Activated CD8-positive, alpha-beta T cell treated with anti-CD3 and anti-CD28 coated beads for 36 hours (primary cell): ENCODE measurements around the gene DPP9. TPM values are rescaled to one million over a fixed set of nuclear protein-coding genes. Genes with fewer than 3 reads are reported as not detected.

ENCODE experiments used
- ATAC-seq: fragments of 200-7000 bp; cut with Tn5 transposase; one replicate; pipeline ENCODE4 v1.10.0; 2021; ENCODE audit warnings: mild to moderate bottlenecking, moderate library complexity
- CTCF ChIA-PET: fragments of 350-600 bp; sonication (Branson Sonifier 250); formaldehyde crosslinking; loops from one replicate; lab custom pipeline; 2021; ENCODE audit warnings: antibody characterized with exemption; lab: Charles Lee
- POLR2A ChIA-PET: fragments of 350-600 bp; sonication (Branson Sonifier 250); formaldehyde crosslinking; loops from one replicate; lab custom pipeline; 2021; ENCODE audit warnings: antibody characterized with exemption; lab: Charles Lee
- DNase-seq: peaks from one replicate; pipeline ENCODE4 v3.0.0-alpha.2; 2020
- H3K27ac Mint-ChIP-seq: one replicate; pipeline ENCODE4 v1.8.0; 2021; ENCODE audit warnings: mild to moderate bottlenecking, mixed read lengths
- H3K27me3 Mint-ChIP-seq: one replicate; pipeline ENCODE4 v1.8.0; 2021; ENCODE audit warnings: mixed read lengths
- H3K36me3 Mint-ChIP-seq: one replicate; pipeline ENCODE4 v1.8.0; 2021; ENCODE audit warnings: low read depth, mixed read lengths
- H3K4me1 Mint-ChIP-seq: one replicate; pipeline ENCODE4 v1.8.0; 2021; ENCODE audit warnings: low read depth, mixed read lengths
- H3K4me3 Mint-ChIP-seq: one replicate; pipeline ENCODE4 v1.8.0; 2021; ENCODE audit warnings: mild to moderate bottlenecking, moderate library complexity, mixed read lengths
- H3K9me3 Mint-ChIP-seq: one replicate; pipeline ENCODE4 v1.8.0; 2021; ENCODE audit warnings: mixed read lengths
- intact Hi-C: fragments of 100-400 bp; cut with micrococcal nuclease; formaldehyde crosslinking; loops from one replicate; pipeline ENCODE4 v1.10.0; 2022
- total RNA-seq, 2 experiments: library from RNA; stranded (reverse); gene quantifications; one replicate each; pipeline ENCODE4 v1.2.3, GENCODE V29; 2021
- TF ChIP-seq, protein P1 (sequence below): fragments of 200-600 bp; IDR thresholded peaks from one replicate; pipeline ENCODE4 v1.8.0; 2022; ENCODE audit warnings: antibody characterized with exemption, mild to moderate bottlenecking

Gene DPP9
- total RNA-seq, 2 experiments from 2014 or later, result 60.4 to 64.0 TPM

DNA sequence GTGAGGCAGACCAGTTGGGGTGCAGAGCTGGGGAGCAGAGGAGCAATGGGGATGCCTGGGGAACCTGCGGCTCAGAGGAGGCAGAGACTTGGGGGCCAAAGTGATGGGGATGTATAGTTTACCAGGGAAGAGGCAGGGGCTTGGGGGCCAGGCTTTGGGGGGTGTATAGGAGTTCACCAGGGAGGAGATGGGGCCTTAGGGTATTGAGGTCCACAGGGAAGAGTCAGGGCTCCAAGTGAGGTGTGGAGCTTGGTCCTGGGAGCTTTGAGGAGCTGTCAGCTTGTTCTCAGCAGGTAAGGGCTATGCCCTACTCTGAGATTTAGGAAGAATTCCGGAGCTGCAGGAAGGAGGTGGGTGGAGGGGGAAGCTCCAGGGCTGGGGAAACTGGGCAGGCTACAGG, 73.5 kb downstream of the DPP9 start:
- ATAC-seq (no peak), DNase-seq (no peak)
- intact Hi-C loops, result no loop called here
- Mint-ChIP-seq H3K4me3 (no peak overlapping the region), H3K27me3 (no peaks in the 10 kb centered on the region), H3K27ac (no peak overlapping the region), H3K36me3 (peaks cover 9% of the 10 kb centered on the region), H3K4me1 (no peaks in the 10 kb centered on the region), H3K9me3 (no peaks in the 10 kb centered on the region)
- ChIA-PET POLR2A (interaction anchor here (0.6 kb wide), 1 partner anchor 424 kb away, joined by 3 read pairs; no protein-coding TSS in a partner anchor), CTCF (interaction anchor here (1.5 kb wide), 1 partner anchor 10 kb away, joined by 3 read pairs; no protein-coding TSS in a partner anchor)
- TF ChIP-seq, protein P1, sequence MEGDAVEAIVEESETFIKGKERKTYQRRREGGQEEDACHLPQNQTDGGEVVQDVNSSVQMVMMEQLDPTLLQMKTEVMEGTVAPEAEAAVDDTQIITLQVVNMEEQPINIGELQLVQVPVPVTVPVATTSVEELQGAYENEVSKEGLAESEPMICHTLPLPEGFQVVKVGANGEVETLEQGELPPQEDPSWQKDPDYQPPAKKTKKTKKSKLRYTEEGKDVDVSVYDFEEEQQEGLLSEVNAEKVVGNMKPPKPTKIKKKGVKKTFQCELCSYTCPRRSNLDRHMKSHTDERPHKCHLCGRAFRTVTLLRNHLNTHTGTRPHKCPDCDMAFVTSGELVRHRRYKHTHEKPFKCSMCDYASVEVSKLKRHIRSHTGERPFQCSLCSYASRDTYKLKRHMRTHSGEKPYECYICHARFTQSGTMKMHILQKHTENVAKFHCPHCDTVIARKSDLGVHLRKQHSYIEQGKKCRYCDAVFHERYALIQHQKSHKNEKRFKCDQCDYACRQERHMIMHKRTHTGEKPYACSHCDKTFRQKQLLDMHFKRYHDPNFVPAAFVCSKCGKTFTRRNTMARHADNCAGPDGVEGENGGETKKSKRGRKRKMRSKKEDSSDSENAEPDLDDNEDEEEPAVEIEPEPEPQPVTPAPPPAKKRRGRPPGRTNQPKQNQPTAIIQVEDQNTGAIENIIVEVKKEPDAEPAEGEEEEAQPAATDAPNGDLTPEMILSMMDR, result no peak

DNA sequence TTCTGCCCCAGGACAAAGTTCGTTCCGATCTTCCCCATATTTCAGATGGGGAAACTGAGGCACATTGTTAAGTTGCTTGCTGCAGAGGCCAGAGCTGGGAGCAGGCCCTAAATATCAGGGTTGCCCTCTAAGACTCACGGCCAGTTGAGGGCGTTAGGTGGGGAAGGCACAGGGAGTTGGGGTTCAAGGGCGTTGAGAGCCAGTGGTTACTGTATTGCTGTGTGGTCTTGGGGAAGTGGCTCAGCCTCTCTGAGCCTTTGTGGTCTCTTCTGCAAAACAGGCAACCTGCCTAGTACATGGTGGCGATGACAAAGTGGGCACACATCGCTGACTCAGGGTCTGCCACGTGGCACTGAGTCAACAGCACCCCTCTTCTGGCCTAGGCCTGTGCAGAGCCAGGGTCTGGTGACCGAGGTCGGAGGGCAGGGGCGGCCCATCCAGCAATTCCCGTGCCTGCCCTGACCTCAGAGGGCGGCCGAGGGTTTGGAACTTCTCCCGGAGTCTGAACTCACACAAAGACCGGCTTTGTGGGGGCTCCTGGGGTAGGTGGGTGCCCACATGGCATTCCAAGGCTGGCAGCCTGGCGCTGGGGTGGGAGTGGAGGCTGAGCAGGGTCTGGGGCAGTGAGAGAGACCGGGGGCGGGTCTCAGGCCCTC, 74.1 kb downstream of the DPP9 start:
- CTCF ChIA-PET, result no interaction called here
- Mint-ChIP-seq H3K4me1 (no peaks in the 10 kb centered on the region), H3K27me3 (no peaks in the 10 kb centered on the region), H3K9me3 (no peaks in the 10 kb centered on the region), H3K4me3 (no peak overlapping the region), H3K36me3 (peaks cover 6% of the 10 kb centered on the region), H3K27ac (no peak overlapping the region)
- POLR2A ChIA-PET, result interaction anchor here (0.6 kb wide), 1 partner anchor 424 kb away, joined by 3 read pairs; no protein-coding TSS in a partner anchor
- intact Hi-C loops, result no loop called here
- DNase-seq (no peak), ATAC-seq (no peak)
- TF ChIP-seq, protein P1, result no peak

DNA sequence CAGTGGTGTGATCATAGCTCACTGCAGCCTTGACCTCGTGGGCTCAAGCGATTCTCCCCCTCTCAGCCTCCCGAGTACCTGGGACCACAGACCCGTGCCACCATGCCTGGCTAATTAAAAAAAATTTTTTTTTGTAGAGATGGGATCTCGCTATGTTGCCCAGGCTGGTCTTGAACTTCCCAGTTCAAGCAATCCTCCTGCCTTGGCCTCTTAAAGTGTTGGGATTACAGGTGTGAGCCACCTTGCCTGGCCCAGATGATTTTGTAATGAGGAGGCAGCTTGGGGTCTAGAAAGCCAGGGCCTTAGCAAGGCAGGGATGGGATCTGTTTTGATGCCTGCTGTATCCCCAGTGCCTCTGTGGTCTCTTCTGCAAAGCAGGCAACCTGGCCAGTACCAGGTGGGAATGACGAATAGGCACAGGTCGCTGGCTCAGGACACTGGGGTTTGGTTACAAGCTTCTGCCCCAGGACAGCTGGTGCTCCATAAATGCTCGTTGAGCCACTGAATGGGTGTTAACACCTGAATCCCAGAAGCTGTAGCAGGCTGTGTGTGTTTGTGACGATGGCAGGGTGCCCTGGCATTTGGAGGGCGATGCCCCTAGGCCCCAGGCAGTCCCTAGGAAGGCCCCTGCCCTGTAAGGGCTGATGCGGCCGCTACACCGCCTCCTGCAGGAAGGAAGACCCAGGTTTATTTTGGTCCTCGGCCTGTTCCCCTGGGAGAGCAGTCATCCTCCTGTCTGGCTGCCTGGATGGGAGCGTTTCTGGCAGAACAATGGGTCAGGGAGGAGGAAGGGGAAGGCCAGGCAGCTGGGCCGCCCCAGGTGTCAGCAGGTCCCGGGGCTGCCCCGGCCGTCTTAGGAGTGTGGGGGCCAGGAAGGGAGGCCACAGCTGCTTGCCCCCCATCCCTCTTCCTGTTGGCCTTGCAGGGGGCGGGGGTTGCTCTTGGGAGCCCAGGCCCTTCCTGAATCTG, 75.7 kb downstream of the DPP9 start:
- CTCF ChIA-PET, result interaction anchor here (1.2 to 3.7 kb wide), 2 partner anchors 11 to 14 kb away, joined by 3 to 14 read pairs; no protein-coding TSS in a partner anchor
- DNase-seq, result no peak
- H3K4me1 Mint-ChIP-seq, result no peaks in the 10 kb centered on the region
- no peak overlapping the region for H3K27ac Mint-ChIP-seq
- peaks cover 2% of the 10 kb centered on the region for H3K36me3 Mint-ChIP-seq
- intact Hi-C loops, result no loop called here
- POLR2A ChIA-PET, result no interaction called here
- H3K4me3 Mint-ChIP-seq, result no peak overlapping the region
- no peak for ATAC-seq
- no peaks in the 10 kb centered on the region for H3K27me3 Mint-ChIP-seq
- H3K9me3 Mint-ChIP-seq, result no peaks in the 10 kb centered on the region
- TF ChIP-seq, protein P1, result no peak

DNA sequence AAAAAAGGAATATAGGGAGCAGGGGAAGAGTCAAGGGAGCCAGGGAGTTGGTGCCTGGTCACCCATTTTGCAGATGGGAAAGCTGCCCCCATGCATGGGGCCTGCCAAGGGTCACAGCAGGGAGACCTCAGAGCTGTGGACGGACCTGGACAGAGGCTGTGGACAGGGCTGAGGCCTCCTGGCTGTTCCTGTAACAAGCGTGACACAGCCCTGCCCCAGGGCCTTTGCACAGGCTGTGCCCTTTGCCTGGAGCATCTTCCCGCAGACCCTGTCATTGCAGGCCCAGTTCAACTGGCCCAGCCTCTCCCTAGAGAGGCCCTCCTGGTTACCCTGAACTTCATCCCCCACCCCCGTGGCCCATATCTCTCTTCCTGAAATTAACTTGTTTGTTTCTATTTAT, 77.9 kb downstream of the DPP9 start:
- intact Hi-C loops, result no loop called here
- CTCF ChIA-PET, result interaction anchor here (0.9 to 3.7 kb wide), 3 partner anchors 9 to 79 kb away, joined by 3 to 14 read pairs (median 4); no protein-coding TSS in a partner anchor
- H3K27me3 Mint-ChIP-seq, result no peaks in the 10 kb centered on the region
- ATAC-seq (no peak), DNase-seq (no peak)
- no peaks in the 10 kb centered on the region for H3K9me3 Mint-ChIP-seq
- no peak overlapping the region for H3K4me3 Mint-ChIP-seq
- H3K27ac Mint-ChIP-seq, result no peak overlapping the region
- peaks cover 6% of the 10 kb centered on the region for H3K4me1 Mint-ChIP-seq
- TF ChIP-seq, protein P1, result no peak
- peaks cover 2% of the 10 kb centered on the region for H3K36me3 Mint-ChIP-seq
- POLR2A ChIA-PET, result interaction anchor here (1.3 kb wide), 1 partner anchor 53 kb away, joined by 3 read pairs; no protein-coding TSS in a partner anchor
